Measurements from ENCODE around the gene TMEM140.

Gene TMEM140

DNA sequence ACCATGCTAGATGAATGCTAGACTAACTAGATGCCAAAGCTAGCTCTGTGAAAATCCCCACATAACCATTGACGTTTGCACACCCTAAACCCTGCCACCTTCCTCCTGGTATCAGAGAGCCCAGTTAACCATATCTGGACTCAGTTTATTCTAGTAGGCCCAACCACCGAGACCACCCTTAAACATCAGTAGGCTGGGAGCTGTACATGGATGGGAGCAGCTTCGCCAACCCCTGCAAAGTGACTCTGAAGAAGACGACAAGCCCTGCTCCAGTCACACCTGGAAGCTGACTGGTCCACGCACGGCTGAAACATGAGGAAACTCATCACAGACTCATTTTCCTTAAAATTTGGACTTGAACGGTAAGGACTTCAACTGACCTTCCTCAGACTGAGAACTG lies 27.1 kb downstream of the TMEM140 start:
- no peak for DNase-seq (ENCODE audit: low read depth)

DNA sequence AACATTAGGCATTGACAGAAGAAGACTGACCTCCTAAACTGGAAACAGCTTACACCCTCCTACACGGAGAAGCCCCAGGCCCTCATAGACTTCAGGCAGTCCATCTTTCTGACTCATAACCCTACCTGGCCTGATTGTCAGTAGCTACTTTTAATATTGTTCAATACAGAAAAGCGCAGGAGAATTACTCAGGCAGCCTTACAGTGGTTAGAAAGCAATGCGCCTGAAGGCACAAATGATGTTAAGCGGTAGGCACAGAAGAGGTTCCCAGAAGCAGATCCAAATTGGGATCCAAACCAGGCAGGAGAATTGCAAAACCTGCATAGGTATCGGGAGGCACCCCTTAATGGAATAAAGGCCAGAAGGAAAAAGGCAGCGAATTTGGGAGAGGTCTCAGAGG lies 28.1 kb downstream of the TMEM140 start:
- no peak for DNase-seq (ENCODE audit: low read depth)

DNA sequence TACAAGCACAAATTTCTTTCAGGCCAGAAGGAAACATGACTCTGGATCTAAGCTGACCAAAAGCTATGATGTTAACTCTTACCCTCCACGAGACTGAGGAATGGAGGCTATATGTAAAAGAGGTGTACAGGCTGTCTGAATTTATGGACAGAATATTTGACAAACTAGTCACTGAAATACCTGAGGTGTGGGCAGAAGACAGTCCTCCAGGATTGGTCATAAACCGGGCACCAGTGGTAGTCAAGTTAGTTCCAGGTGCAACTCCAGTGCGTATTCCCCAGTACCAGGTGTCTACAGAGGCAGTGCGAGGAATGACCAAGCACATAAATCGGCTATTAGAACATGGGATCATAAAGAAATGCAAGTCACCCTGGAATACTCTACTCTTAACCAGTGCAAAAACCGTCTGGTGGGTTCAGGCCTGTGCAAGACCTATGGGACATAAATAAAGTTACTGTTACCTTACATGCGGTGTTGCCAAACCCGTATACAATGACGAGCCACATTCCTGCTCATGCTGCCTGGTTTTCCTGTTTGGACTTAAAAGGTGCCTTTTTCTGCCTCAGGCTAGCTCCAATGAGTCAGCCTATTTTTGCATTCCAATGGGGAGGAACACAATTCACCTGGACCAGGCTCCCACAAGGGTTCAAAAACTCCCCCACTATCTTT lies 29.3 kb downstream of the TMEM140 start:
- DNase-seq (ENCODE audit: low read depth), result no peak

DNA sequence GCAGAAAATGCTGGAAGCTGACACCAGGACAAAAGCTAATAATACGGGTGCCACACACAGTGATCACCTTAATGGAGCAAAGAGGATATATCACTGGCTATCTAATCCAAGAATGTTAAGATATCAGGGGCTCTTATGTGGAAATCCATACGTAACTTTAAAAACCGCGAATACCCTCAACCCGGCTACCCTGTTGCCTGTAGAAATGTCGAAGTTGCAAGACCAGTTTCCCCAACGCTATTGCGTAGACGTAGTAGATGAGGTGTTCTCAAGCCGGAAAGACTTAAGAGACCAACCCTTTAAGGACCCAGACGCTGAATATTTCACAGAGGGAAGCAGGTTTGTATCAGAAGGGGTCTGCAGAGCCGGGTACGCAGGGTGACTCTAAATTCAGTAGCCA lies 30.5 kb downstream of the TMEM140 start:
- DNase-seq (ENCODE audit: low read depth), result no peak

DNA sequence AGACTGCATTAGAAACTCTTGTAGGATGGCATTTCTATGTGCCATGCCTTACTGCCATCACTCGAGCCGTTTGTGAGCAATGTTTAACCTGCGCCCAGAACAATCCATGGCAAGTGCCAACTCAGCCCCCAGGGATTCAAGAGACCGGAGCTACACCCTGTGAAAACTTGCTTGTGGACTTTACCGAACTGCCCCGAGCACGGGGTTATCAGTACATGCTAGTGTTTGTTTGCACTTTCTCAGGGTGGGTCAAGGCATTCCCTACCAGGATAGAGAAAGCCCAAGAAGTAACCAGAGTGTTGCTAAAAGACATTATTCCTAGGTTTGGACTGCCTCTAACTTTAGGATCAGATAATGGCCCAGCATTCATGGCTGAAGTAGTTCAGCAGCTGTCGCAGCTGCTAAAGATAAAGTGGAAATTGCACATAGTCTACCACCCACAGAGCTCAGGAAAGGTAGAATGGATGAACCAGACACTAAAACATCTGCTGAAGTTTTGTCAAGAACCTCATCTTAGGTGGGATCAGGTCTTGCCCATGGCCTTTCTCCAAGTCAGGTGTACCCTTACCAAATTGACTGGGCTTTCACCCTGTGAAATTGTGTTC lies 31.6 kb downstream of the TMEM140 start:
- DNase-seq (ENCODE audit: low read depth), result no peak

DNA sequence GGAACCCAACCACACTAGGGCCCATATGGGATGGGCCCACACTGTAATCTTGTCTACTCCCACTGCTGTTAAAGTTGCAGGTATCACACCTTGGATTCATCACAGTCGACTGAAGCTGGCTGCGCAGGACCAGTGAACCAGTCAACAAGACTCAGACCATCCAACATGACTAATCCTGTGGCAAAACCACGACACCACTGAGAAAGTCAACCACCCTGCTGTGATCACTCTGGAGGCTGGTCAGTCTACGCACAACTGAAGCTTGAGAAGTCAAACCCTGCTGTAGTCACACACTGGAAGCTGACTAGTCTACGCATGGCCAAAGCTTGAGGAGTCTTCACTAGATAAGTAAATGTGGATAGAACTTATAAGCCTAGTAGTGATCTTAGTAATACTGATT lies 32.2 kb downstream of the TMEM140 start:
- DNase-seq (ENCODE audit: low read depth), result no peak

DNA sequence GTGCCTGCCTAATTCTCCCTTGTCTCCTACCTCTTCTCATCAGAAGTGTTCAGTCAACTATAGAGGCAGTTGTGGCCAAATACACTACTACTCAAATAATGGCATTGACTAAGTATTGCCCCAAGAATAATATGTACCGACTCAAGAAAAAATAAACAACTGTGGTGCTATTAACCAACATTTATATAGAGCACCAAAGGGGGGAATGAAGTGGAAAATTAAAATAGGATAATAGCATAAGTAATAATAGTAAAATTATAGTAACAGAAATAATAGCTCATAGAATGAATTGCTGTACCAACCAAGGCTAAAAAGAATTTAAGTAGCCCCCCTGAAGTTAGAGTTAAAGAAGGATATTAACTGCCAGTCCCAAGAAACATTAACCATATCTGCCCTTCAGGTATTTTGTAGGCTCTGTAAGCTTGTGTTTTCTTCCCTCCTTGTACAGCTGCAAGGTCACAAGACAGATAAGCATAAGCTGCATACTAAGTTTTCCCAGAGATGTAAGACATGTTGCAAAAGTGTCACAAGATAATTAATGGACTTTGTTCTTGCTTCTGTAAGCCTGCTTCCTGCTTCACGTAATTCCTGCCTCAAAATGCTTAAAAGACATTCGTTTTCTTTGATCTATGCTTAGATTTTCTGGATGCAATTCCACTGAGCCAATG lies 33.5 kb downstream of the TMEM140 start:
- DNase-seq (ENCODE audit: low read depth), result no peak

DNA sequence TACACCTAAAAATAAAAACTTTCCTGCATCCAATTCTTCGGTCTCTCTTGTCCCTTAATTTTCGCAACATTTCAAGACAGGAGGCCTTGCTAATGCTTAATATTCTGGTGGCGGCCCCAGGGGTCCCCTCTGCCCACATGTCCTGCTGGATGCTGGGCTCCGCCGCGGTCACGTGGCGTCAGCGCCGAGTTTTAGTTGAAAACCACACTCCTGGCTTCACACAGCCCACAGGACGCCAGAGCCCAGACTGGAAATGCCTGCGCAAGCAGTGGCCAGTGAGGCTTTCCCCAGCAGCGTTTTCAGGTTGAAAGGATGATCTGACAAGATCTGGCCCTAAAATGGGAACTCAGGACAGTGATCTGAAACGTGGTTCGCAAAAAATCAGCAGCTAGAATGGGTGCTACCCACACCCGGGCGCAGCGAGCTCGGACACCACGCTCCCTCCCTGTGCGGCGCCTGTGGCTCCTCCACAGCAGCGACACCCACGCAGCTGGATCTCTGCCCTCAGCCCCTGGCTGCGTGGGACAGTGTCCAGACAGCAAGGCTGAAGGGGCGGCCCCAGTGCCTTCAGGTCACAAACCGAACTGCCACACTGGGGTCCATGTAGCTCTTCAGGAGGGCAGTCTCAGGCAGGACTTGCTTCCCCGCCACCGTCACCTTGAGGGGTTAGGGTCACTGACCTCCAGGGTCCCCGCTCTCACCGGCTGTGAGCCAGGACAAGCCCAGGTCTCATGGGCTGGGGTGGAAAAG lies 34.2 kb downstream of the TMEM140 start:
- no peak for DNase-seq (ENCODE audit: low read depth)

DNA sequence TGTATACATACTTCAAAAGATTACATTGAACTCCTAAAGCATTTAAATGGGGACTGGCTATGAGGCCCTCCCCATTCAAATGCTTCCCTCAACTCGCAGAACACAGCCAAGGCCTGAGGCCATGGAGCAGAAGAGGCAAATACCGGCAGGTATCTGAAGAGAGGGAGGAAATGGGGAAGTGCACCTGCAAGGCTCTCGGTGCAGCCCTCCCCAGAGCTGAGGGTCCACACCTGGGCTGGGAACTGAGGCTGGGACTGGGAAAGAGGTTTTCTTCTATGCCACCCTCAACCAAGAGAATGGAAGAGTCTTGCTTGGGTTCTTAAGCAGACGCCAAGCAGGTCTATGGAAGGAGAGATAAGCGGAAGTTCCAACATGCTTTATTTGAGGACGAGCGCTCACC lies 35.6 kb downstream of the TMEM140 start:
- DNase-seq (ENCODE audit: low read depth), result no peak

DNA sequence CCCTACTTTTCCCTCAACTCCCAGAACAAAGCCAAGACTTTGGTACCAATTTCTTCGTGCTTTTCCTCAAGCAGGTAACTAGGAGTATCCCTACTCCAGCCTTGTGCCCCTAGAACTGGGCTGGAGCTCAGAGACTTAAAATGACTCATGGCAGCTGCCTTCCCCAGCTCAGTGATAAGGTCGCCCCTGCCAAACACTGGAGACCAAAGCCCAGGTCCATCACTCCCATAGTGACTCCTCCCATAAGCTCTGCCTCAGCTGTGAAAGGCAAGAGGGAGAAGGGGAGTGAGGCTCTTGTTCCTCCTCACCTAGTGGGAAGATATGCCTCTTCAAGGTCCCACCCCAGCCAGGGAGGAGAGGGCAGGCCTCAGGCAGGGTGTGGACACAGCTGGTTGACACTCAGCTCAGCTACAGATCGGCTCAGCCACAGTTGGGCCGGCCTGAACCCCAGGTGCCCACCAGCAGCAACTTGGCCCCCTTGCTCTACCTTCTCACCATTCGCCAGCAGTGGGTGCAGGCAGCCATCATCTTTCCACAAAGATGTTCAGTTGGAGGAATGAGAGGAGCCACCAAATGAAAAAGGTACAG lies 36.5 kb downstream of the TMEM140 start:
- no peak for DNase-seq (ENCODE audit: low read depth)

DNA sequence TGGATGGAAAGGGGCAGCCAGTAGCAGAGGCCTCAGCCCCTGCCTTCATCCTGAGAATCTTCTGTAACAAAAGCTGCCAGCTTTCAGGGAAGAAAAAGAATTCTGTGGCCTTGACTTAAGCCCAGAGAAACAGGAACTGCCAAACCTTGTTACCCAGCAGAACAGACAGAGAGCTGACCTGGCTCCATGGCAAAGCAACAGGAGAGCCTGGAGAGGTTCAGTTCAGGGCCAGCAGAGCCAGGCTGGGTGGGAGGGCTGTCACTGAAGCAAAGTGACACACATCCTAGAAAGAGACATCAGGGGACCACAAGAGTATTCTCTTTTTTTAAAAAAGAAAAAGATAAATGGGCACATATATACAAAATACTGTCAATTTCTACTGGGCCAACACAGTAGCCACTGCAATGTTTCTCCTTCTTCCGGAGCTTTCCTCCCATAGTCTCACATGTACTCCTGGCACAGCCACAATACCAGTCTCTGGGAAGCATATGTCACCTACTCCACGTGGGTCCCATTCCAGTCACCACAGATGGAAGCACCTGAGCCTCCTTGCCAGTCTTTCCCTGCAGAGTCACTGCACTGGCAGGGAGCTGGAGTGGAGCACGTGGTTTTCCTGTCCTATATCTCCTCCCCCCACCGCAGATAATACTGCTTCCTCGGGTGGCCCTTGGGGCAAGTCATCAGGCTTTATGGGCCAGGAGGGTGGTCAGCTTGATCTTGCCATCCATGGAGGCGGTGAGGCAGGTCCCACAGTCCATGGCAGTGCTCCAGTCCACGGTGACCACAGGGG lies 37.8 kb downstream of the TMEM140 start:
- no peak for DNase-seq (ENCODE audit: low read depth)

DNA sequence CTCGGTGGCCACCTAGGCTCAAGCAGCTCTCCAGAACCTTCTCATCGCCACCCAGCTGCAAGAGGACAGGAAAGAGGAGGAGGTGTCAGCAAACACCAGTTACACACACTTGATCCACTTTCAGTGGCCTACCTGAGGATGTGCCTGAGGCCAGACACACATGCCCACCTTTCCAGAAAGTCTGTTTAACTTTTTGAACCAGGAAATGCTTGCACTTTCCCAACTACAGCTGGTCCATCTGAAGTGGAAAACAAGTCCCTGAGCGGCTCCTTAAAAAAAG lies 38.3 kb downstream of the TMEM140 start:
- DNase-seq (ENCODE audit: low read depth), result no peak

DNA sequence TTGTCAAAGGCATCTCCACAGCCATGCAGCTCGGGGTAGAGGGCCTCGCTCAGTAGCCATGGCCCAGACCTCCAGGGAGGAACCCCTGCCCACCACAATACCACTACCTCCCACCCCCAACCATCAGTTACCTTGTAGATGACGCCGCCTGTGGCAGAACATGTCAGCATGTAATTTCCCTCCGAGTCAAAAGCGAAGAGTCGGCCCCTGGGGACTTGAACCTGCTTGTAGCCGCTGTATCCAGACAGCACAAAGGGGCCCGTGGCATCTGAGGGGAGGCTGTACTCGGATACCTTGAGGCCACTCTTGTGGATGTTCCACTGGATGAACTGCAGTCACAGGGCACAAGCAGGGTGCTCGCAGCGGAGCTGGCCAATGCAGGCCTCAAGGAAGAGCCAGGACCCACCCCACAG lies 39.0 kb downstream of the TMEM140 start:
- no peak for DNase-seq (ENCODE audit: low read depth)

DNA sequence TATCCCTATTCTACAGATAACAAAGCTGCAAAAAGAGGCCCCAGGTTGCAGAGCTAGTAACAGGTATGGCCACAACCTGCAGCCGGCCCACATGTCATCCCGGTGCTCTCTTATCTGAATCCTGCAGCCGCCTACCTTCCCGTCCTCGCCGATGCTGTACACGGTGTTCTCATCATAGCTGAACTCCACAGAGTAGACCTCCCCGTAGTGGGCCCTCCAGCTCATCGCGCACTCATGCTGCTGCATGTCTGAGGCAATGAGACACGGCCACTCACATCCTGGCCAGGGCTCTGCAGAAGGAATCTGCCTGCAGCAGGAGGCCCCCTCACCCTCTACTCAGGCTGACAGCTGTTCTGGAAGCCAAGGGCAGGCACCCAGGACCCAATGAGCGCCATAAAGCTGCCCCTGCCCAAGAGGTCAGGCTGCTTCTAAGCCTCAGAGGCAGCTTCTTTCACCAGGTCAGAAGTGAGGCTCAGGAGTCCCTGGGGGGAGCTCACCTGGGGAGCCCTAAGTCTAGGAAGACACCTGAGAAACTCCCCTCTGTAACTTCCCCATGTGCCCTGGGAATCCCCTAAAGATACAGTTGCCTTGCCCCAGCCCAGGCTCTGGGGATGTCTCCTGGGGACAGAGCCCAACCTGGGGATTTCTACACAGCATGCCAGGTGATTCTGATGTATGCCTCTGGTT lies 40.6 kb downstream of the TMEM140 start:
- DNase-seq (ENCODE audit: low read depth), result no peak

DNA sequence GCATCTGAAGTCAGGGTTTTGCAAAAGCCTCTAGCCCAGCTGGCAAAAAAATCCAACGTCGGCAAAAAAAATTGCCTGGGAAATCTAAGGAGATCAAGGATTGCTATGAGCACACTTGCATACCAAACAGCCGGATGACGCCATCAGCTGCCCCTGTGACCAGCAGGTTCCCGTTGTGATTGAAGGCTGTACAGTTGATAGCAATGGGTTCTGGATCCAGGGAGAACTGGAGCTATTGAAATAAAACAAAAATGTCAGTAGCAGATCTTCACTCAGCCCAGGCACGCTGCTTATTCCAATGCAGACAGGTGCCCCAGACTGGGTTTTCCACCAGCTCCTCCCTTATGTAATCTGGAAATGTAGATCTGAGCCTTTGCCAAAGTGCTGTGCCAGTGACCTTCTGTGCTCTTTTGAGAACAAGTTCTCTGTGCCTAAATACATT lies 41.4 kb downstream of the TMEM140 start:
- DNase-seq (ENCODE audit: low read depth), result no peak

DNA sequence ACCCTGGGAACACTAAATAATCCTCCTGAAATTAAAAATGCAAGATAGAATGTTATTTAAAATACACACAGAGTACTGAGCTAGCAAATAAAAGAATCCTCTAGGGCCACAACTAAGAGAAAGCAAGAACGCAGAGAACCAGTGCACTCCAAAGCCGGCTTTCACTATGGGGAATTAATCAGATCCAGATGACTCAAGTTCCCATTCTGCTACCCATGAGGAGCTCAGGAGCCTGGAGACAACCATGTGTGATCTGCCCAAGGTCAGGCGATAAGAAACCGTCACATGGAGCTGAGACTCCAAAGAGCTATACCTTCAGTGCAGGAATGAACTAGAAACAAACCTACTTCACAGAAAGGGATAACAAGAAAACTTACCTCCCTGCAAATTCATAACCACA lies 42.1 kb downstream of the TMEM140 start:
- DNase-seq (ENCODE audit: low read depth), result no peak

DNA sequence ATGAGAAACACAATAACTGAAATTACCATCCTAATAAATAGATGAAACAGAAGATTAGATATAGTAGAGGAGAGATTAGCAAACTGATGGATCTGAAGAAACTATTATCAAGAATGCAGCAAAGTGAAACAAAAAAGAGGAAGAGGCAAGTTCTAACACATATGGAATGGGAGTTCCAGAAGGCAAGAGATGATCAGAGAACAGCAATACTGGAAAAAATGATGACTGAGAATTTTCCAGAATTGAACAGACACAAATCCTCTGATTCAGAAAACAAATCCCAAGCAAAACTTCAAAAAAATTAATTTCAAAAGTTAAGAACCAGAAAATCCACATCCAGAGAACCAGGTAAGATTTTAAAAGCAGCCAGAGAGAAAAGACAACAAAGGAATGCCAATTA lies 42.8 kb downstream of the TMEM140 start:
- DNase-seq (ENCODE audit: low read depth), result no peak

DNA sequence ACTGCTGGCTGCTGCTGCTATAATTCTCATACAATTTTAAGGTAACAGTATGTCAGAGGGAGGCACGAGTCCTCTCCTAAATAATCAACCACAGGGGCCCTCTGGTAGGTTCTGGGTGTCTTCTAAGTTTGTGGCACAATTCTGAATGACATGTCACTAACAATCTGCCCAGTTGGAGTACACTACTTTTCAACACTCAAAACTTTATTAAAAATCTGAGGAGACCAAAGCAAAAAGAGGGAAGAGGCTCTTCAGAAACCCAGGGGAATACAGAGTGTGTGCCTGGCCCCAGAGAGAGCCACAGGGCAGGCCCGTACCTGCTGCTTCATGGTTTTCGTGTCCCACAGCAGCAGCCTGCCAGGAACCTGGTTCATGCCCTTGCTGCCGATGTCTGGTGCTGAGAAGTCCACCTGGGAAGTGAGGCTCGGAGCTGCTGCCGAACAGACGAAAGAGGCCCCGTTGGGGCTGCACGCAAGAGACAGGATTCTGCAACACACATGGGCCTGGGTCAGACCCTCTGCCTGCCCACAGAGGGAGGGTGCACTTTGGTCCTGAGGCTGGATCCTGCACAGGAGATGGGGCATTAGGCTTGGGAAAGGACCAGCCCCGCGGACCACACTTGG lies 45.2 kb downstream of the TMEM140 start:
- DNase-seq (ENCODE audit: low read depth), result no peak

DNA sequence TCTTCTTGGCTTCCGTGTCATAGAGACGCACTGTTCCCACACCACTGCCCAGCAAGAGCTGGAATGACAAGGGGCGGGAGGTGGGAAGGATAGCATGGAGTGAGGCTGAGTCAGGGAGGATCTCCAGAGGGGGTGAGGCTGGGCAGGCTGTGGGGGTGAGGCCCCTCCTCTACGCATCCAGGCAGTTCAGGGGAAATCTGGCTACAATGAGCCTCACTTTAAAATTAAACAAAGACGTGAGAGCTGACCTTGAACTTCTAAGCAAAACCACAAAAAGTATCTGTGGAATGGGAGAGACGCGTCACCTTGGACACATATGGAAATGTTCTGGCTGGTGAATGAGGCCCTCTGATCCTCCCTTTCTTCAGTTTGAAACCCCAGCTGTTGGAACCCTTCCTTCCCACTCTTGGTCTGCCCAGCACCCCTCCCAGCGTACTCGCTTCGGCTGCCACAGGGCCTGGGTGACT lies 45.8 kb downstream of the TMEM140 start:
- DNase-seq (ENCODE audit: low read depth), result no peak

DNA sequence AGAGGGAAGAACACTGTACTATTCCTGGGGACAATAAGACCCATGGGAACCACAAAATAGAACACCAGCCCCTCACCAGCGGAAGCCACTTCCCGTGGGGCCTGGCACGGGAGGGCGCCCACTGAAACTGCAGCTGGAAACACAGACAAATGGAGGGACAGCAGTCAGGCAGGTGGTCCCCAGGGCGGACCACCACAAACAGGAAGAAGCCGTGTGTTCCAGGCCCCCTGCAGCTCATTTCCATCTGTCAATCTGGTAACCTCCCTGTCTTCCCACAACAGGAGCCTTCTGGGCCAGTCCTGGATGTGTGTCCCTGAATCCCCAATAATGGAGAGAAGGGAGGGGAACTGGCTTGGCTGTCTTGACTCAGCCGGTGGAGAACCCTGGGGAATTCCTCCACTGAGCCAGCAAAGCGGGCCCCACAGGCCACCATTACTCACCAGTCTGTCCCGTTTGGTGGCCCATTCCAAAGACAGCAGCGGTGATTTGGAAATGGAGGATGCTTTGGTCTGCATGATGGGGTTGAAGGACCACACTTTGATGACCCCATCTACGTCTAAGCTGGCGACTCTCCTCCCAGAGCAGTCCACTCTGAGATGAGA lies 46.7 kb downstream of the TMEM140 start:
- DNase-seq (ENCODE audit: low read depth), result no peak

Measured in HS-5 (cell line).